ENCODE data around the gene LBHD2. TPM values are rescaled to one million over a fixed set of nuclear protein-coding genes. Genes with fewer than 3 reads are reported as not detected.

LBHD2 gene
- total RNA-seq, 1 experiment from 2014 or later, result not detected

GRCh38 chr14:103073876-103074728 lies 9.9 kb upstream of the LBHD2 start:
- H3K4me1 ChIP-seq (ENCODE audit: control insufficient read depth, insufficient read depth, low read length), result peaks cover 19% of the 10 kb centered on the region
- BruUV-seq (replicated peaks), result no TSS peak

More at GRCh38 chr14:103073876-103074728, 9.9 kb upstream of the LBHD2 start:
- H3K36me3 ChIP-seq (ENCODE audit: control insufficient read depth, insufficient read depth, low read length), result no peaks in the 10 kb centered on the region
- no peak overlapping the region for H3K27ac ChIP-seq (ENCODE audit: low read length)
- ChIA-PET CTCF (interaction anchor here (0.6 to 1.4 kb wide), 3 partner anchors 9 to 180 kb away, joined by 3 to 9 read pairs (median 3); no protein-coding TSS in a partner anchor), POLR2A (interaction anchor here (0.5 to 0.7 kb wide), 2 partner anchors 204 to 1607 kb away, joined by 3 to 4 read pairs; no protein-coding TSS in a partner anchor)
- DNase-seq (ENCODE audit: low read depth, low spot score) (no peak), ATAC-seq (no peak)
- no peaks in the 10 kb centered on the region for H3K9me3 ChIP-seq (ENCODE audit: control insufficient read depth, insufficient read depth, low read depth, low read length)
- intact Hi-C loops (cut with micrococcal nuclease; ENCODE audit: unreplicated experiment), result loop anchor here (2.0 to 10.0 kb wide), 2 partner anchors 111 to 219 kb away; no protein-coding TSS in a partner anchor
- TF ChIP-seq POLR2AphosphoS5 (IDR thresholded peaks at IDR 0.05; ENCODE audit: low read depth, low read length) (no peak), CTCF (IDR thresholded peaks at IDR 0.05) (no peak), TCF7L2 (IDR thresholded peaks at IDR 0.05; ENCODE audit: low read depth, low read length) (no peak), SIN3A (IDR thresholded peaks at IDR 0.05; ENCODE audit: borderline replicate concordance, insufficient read depth, low read depth, low read length) (no peak), REST (IDR thresholded peaks at IDR 0.05; ENCODE audit: insufficient read depth in 1 of 2, low read depth in 2 of 2, low read length in 1 of 2) (no peak)
- no peak overlapping the region for H3K4me3 ChIP-seq (ENCODE audit: low read depth in 2 of 2, low read length in 2 of 2)
- no peaks in the 10 kb centered on the region for H3K27me3 ChIP-seq (ENCODE audit: control insufficient read depth, insufficient read depth, low read length)
- in situ Hi-C loops (cut with HindIII; ENCODE audit: low pct_unique_long_range_greater_than_20kb, low sequenced_read_pairs), result no loop called here

Data from Panc1 (cell line).